H1 (cell line): Measurements from ENCODE around the gene CELF2. TPM values are rescaled to one million over a fixed set of nuclear protein-coding genes. Genes with fewer than 3 reads are reported as not detected.

Experiments
- GABPA ChIP-seq: IDR thresholded peaks from 2 replicates; pipeline ENCODE4 v1.6.1; 2011; ENCODE audit warnings: mild to moderate bottlenecking, low read length, moderate library complexity, borderline replicate concordance; ENCODE audit not compliant: insufficient read depth
- HDAC2 ChIP-seq, 2 experiments: fragments of 300-600 bp in 1 of 2; sonication (generic) in 1 of 2; IDR thresholded peaks; 2 replicates each; pipeline ENCODE4 v1.6.1; 2011 to 2012; ENCODE audit warnings: low read depth in 2 of 2, low read length in 2 of 2, mild to moderate bottlenecking in 2 of 2, moderate library complexity in 2 of 2, borderline replicate concordance in 1 of 2, inconsistent platforms in 1 of 2
- USF2 ChIP-seq: IDR thresholded peaks from 2 replicates; pipeline ENCODE4 v1.6.1; 2011; ENCODE audit warnings: low read length, improper control_type of control experiment
- polyA plus RNA-seq, 7 experiments: library from polyadenylated mRNA; depleted of rRNA in 3 of 7; stranded (reverse) in 5 of 7; unstranded in 2 of 7; fragments of >200 nt in 5 of 7; fragments of 200-250 nt in 2 of 7; gene quantifications; 1 replicate in 5 of 7; 2 replicates in 1 of 7; 4 replicates in 1 of 7; pipeline versions ENCODE4 v1.2.1 to v1.2.3, GENCODE V29; 2011 to 2013; ENCODE audit warnings: missing spikeins in 2 of 7, mixed read lengths in 2 of 7
- total RNA-seq: library from RNA; stranded (reverse); fragmentation: NEBNext Ultra II Directional; extraction: Animal tissue kit (Norgen Biotek cat#: 25700); gene quantifications from 2 replicates; pipeline ENCODE4 v1.2.1, GENCODE V29; 2021

CELF2 gene
- total and polyA plus RNA-seq, 2 of the 8 experiments (the other 6 are each of a cell fraction or from before 2014, with no cell fraction given): 18.3 to 22.7 TPM

- TF ChIP-seq HDAC2 (IDR thresholded peaks at IDR 0.05; ENCODE audit: borderline replicate concordance in 1 of 2, low read depth in 2 of 2, low read length in 2 of 2) (no peak), GABPA (no peak), USF2 (no peak)
Measured at GRCh38 chr10:11018855-11019631, 1.4 kb downstream of the CELF2 start (continued).
